ENCODE data around the gene BPIFB6. TPM values are rescaled to one million over a fixed set of nuclear protein-coding genes. Genes with fewer than 3 reads are reported as not detected.

The BPIFB6 gene
- total and polyA plus RNA-seq, 11 donors, result not detected

DNA sequence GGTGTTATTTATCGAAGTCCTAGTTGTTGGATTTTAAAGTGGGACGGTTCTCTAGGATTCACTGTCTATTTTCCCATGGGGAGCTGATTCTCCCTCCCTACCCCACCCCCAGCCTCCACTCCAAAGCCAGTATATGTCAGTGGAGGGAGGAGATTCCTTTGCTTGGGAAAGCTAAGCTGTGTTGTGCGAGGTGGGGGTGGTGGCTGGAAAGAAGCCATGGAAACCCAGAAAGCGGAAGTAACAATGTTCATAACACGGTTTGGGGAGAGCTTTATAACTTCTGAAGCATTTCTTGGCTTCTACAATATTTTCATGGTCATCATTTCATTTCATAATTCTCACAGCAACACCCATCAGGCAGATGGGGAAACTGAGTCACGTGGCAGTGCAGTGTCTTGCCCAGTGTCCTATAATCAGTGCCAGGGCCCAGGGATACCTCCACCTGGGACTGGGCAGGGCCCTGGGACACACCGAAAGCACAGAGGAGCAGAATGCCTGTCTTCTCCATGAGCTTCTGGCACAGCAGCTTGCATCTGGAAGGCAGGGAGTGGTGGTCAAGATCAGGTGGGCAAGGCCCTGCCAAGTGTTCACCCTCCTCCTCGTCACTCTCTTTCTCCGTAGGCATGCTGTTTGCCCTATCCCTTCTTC lies 31.7 kb upstream of the BPIFB6 start:
- no peak for ATAC-seq
- intact Hi-C loops (cut with DNase I), result no loop called here
- H3K27me3 ChIP-seq, result peaks cover 0 to 3% (median 0%) of the 10 kb centered on the region in 9 donors
- H3K36me3 ChIP-seq, result no peaks in the 10 kb centered on the region
- WGBS, 4 donors, result 62 to 76% (median 67%) methylated on average over 8 to 9 of the region's 9 CpGs
- H3K27ac ChIP-seq, result no peak overlapping the region
- DNase-seq, result peak in 1 of 5 donors; percentile 22
- H3K4me1 ChIP-seq, result no peaks in the 10 kb centered on the region
- H3K4me3 ChIP-seq, result no peak overlapping the region
- no peak for TF ChIP-seq POLR2A (IDR thresholded peaks at IDR 0.05)
- TF ChIP-seq, protein P1, sequence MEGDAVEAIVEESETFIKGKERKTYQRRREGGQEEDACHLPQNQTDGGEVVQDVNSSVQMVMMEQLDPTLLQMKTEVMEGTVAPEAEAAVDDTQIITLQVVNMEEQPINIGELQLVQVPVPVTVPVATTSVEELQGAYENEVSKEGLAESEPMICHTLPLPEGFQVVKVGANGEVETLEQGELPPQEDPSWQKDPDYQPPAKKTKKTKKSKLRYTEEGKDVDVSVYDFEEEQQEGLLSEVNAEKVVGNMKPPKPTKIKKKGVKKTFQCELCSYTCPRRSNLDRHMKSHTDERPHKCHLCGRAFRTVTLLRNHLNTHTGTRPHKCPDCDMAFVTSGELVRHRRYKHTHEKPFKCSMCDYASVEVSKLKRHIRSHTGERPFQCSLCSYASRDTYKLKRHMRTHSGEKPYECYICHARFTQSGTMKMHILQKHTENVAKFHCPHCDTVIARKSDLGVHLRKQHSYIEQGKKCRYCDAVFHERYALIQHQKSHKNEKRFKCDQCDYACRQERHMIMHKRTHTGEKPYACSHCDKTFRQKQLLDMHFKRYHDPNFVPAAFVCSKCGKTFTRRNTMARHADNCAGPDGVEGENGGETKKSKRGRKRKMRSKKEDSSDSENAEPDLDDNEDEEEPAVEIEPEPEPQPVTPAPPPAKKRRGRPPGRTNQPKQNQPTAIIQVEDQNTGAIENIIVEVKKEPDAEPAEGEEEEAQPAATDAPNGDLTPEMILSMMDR (IDR thresholded peaks at IDR 0.05), result no peak
- H3K9me3 ChIP-seq, result peaks cover 0 to 11% (median under 1%) of the 10 kb centered on the region in 12 donors

DNA sequence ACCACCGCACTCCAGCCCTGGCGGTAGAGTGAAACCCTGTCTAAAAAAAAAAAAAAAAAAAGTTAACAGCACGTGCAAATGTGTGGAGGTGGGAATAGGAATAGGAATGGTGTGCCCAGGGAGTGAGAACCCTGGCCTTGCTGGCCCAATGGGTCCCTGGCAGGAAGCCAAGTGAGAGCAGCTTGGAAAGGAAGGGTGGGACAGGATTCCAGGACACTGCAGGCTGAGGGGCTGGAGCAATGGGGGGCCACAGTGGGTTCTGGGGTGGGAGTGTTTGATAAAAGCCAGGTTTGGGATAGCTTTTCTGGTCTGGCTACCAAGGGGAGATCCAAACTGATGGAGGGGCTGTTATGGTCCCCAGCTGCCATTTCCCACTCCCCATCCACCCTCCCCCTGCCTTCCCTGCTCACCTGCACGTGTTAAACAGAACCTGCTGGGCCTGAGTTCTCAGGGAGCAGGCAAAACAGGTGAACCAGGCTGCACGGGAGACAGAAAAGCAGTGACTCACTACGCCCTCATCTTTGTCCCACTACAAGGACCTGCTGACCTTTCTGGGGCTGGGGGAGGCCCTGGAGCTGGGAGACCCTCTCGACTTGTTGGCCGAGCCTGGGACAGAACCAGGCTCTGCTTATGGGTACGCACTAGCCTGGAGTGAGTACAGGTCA lies 30.5 kb upstream of the BPIFB6 start:
- ATAC-seq, result no peak
- Histone ChIP-seq H3K36me3 (no peaks in the 10 kb centered on the region), H3K27ac (no peak overlapping the region), H3K4me1 (no peaks in the 10 kb centered on the region), H3K4me3 (no peak overlapping the region), H3K9me3 (peaks cover 0 to 8% (median 0%) of the 10 kb centered on the region in 12 donors), H3K27me3 (peaks cover 0 to 3% (median 0%) of the 10 kb centered on the region in 9 donors)
- intact Hi-C loops (cut with DNase I), result no loop called here
- peak in 1 of 5 donors; percentile 12 for DNase-seq
- TF ChIP-seq POLR2A (IDR thresholded peaks at IDR 0.05), result no peak
- TF ChIP-seq, protein P1 (IDR thresholded peaks at IDR 0.05), result no peak
- 59 to 75% (median 68%) methylated on average over 9 of the region's 9 CpGs for WGBS, 4 donors

DNA sequence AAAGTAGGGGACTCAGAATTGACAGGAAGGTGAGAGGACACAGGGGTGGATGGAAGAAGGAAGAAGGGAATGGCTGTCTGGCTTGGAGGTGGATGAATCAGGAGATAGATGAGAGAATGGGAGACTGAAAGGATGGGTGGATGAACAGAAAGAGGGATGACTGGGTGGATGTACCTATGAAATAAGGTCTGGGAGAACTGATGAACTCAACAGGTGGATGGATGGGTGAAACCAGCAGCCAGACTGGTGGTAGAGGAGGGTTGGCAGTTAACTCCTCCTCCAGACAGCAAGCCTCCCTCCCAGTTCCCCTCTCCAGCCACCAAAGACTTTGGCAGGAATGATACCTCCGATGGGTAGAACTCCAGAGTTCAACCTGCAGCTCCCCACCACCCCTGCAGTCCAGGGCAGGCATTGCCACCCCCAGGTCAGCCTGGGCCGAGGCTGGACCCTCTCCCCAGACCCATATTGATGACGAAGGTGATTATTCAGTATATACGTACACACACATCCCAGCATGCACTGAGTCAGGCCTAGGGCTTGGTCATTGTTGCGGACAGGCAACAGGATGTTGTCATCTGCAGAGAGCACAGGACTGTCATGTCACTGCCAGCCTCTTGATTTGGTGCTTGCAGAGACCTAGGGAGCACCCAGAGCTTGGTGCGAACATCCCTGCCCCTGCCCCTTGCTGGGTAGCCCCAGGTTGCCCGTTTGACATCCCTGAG lies 29.2 kb upstream of the BPIFB6 start:
- TF ChIP-seq POLR2A (IDR thresholded peaks at IDR 0.05), result no peak
- TF ChIP-seq, protein P1 (IDR thresholded peaks at IDR 0.05), result no peak
- no peak overlapping the region for H3K27ac ChIP-seq
- WGBS, 4 donors, result 84 to 89% (median 86%) methylated on average over 7 of the region's 7 CpGs

More for the DNA sequence above, 29.2 kb upstream of the BPIFB6 start:
- DNase-seq, result peak in 1 of 5 donors; percentile 42
- Histone ChIP-seq H3K27me3 (no peaks in the 10 kb centered on the region), H3K36me3 (no peaks in the 10 kb centered on the region), H3K4me3 (no peak overlapping the region), H3K4me1 (no peaks in the 10 kb centered on the region), H3K9me3 (peaks cover 0 to 8% (median 0%) of the 10 kb centered on the region in 12 donors)
- intact Hi-C loops (cut with DNase I), result no loop called here
- peak in 1 of 4 donors; percentile 34 for ATAC-seq

Measured in heart left ventricle (tissue), 16 donors.